GM04503 (cell line): ENCODE data around the gene NGB.
"Not testable (repeated sequence)": the region's sequence is repeated elsewhere in the genome, so short reads cannot be mapped to it uniquely, and the experiment has no call there.

Experiments used
- DNase-seq: peaks from one replicate; pipeline ENCODE4 v3.0.0-alpha.2; 2012; ENCODE audit warnings: low read depth

Gene NGB, protein sequence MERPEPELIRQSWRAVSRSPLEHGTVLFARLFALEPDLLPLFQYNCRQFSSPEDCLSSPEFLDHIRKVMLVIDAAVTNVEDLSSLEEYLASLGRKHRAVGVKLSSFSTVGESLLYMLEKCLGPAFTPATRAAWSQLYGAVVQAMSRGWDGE

GRCh38 chr14:77271113-77271710 is at the start of gene NGB:
Gene NGB (minus strand): TSS chr14:77271206. CDS start chr14:77270937, 269 bp downstream.
- no peak for DNase-seq

DNA sequence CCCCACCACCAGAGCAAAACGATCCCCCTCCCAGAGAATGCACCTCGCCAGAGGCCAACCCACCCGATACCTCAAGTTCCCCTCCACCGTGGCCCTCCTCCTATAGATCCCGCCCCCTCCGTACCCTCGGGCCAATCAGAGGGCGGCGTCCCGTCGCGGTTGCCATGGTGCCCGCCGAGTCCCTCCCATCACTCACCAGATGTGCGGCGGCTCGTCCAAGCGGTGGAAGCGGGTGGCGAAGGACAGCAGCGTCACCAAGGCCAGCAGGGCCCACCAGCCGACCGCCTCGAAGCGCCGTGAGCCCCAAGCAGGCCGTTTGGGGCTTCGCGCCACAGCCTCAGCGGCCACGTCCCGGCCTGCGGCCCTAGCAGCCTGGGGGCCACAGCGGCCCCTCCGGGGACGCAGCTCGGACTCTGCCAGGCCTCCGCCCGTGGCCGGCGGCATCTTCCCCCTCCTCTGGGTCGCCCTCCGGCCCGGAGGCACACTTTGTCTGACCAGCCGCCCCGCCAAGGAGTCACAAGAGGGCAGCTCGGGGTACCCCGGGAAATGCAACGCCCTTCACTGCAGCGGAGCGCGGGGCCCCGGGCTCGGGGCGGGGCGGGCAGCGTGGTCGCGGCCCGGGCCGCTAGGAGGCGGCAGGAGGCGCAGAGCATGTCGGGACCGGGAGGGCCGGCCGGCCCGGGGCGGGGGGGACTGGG is 49.4 kb upstream of the NGB start, which contains the start of gene POMT2:
Gene POMT2, minus strand, starts transcription at position 646 of the 698 bp plus-strand sequence. Its CDS starts 202 bp downstream, at position 444.
- no peak for DNase-seq

- no peak for DNase-seq
Observed at GRCh38 chr14:77319422-77319821, 48.4 kb upstream of the NGB start.

DNA sequence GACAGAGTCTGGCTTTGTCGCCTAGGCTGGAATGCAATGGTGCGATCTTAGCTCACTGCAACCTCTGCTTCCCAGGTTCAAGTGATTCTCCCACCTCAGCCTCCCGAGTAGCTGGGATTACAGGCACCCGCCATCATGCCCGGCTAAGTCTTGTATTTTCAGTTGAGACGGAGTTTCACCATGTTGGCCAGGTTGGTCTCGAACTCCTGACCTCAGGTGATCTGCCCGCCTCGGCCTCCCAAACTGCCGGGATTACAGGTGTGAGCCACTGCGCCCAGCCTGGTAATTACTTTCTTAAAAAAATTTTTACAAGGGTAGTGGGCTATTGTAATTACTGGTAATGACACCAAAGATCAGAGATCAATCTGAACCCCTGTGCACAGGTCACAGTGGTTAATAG is 47.8 kb upstream of the NGB start:
- DNase-seq: not testable (repeated sequence)

- DNase-seq: no peak
Observed at GRCh38 chr14:77318006-77318553, 47.1 kb upstream of the NGB start.

- no peak for DNase-seq
Observed at GRCh38 chr14:77316872-77317301, 45.9 kb upstream of the NGB start.

DNA sequence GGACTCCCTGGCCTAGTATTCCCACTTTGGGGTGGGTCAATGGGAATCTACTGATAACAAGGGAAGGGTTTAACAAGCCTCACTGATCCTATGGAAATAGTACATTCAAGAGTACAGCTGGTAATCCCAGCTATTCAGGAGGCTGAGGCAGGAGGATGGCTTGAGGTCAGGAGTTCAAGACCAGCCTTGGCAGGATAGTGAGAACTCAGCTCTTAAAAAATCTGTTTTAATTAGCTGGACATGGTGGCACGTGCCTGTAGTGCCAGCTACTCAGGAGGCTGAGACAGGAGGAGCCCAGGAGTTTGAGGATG is 45.1 kb upstream of the NGB start:
- no peak for DNase-seq

GRCh38 chr14:77314539-77315457 is 43.8 kb upstream of the NGB start:
- DNase-seq: no peak

- DNase-seq: peak; percentile 97
Observed at GRCh38 chr14:77314043-77314442, 43.0 kb upstream of the NGB start.

- no peak for DNase-seq
Observed at GRCh38 chr14:77313371-77313770, 42.4 kb upstream of the NGB start.

GRCh38 chr14:77311217-77311616 is 40.2 kb upstream of the NGB start:
- no peak for DNase-seq

DNA sequence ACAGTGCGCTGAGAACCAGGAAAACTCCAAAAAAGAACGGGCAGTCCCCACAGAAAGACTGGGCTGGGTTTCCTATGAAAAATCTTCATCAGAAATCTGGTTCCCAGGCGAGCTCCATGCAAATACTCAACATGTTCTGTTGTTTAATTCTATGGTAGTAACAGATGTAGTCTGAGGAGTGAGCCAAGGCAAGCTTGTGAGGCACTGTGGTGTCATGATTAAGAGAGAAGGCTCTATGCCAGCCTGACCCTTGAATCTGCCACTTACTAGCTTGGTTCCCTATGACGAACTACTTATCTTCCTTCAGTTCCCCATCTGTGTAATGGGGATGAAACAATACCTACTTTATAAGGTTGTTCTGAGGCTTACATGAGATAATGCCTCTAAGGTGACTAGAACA is 39.0 kb upstream of the NGB start:
- DNase-seq: no peak

DNA sequence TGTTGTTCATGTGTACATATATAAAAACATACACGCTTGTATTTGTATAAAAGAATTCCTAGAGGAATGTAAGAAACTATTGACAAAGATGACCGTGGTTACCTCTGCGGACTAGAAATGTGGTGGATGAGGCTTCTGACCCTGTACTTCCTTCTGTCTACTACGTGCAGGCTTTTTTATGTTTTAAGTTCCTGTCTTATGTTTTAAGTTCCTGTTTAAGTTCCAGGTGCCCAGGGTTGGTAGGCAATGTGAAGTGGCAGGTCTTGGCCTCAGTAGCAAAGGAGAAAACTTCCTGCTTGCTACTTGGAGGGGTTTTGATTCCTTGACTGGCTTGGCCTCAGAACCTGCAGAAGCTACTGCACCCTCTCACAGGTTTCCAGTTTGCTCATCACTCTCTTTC is 38.1 kb upstream of the NGB start:
- no peak for DNase-seq

DNA sequence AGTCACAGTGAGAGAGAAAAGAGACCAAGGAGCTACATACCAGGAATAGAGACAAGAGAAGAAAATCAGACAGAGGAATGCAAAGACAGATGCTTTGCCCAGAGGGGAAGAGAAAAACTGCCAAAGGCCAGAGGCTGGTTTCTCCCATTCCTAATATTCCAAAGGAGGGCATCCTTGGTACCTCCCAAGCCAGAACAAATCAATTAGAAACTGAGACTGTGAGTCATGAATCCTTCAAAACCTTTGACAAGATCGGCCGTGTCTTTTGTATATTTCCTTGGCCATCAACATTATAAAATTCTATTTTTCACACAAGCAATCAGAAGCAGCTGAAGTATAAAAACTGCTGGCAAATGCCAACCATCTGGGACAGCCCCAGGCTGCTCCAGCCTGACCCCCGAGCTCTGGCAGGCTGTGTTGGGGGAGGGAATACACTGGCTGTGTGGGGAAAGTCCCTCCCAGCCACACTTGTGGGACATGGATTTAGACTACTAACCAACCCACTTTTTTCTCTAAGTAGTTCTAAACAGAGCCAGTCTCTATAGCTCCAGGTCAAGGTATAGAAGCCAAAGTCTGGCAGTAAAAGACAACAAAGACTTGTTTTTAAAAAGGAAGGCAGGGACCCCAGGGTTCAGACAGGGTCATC is 36.0 kb upstream of the NGB start:
- DNase-seq: no peak

GRCh38 chr14:77306416-77306815 is 35.4 kb upstream of the NGB start:
- no peak for DNase-seq

GRCh38 chr14:77305696-77306095 is 34.7 kb upstream of the NGB start:
- no peak for DNase-seq

GRCh38 chr14:77303417-77304156 is 32.6 kb upstream of the NGB start:
- peak; percentile 87 for DNase-seq

- DNase-seq: no peak
Observed at GRCh38 chr14:77302926-77303325, 31.9 kb upstream of the NGB start.

DNA sequence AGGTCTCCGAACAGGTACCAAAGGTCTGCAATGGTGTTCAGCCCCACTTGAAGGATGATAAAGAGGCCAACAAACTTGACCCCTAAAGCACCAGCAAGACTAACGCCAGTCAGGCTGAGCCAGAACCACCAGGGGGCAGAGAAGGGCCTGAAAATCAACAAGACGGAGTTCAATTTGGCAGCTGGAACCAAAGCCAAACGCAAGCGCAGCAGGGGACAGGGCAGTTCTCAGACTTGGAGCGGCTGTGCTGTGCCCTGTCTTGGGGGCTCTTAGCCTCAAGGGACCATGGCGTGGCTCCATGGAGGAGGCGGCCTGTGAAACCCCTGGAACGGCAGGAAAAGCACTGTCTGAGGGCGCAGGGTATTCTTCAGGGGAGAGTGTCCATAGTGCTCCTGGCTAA is 30.1 kb upstream of the NGB start:
- no peak for DNase-seq

DNA sequence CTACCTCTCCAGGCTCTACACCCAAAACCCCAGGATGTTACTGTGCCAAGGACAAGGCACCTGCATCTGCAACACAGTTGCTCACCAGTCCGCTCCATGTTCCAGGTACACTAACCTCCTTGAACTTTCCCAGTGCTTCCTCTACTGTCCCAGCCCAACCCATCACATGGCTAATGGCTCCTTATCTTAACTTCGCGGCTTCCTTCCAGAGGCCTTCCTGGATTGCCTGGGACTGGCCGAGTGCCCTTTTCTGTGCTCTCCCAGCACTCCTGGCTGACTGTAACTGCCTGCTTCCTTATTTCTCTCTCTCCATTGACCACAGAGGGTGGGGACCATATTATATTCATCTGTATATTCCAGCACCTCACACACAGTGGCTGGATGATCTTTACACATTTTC is 28.8 kb upstream of the NGB start:
- DNase-seq: no peak

DNA sequence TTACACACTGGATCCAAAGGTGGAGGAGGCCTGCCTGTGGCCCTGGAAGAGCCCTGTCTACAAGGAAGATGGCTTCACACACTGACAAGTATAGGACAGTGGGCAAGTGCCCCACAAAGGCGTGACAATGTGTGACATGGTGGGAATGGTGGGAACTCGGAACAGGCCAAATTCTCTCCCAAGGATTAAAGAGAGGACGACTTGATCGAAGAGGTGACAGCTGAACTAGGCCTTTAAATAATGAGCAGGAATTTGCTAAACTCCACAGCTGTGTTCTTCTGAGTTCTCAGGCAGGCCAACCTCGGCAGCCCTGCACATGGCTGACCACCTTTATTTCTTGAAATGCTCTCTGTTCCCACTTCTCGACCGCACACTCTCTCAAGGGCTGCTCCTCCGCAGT is 25.9 kb upstream of the NGB start:
- no peak for DNase-seq
